Liver (tissue), 9 donors: Measurements from ENCODE around the gene MIOX. TPM values are rescaled to one million over a fixed set of nuclear protein-coding genes. Genes with fewer than 3 reads are reported as not detected.

Experiments
- DNase-seq: peaks from one replicate; pipeline ENCODE4 v3.0.0-alpha.2; 2017; ENCODE audit warnings: low spot score
- H3K27ac ChIP-seq, 2 donors: one replicate each; pipeline ENCODE4 v1.7.0; 2013; ENCODE audit warnings: inconsistent platforms in 2 of 2, low read length in 2 of 2, control low read depth in 1 of 2, low read depth in 1 of 2, mild to moderate bottlenecking in 1 of 2
- H3K27me3 ChIP-seq, 4 donors: one replicate each; pipeline versions ENCODE4 v1.6.1 to v1.7.0; 2013; ENCODE audit warnings: low read length in 3 of 4, inconsistent platforms in 1 of 4, mild to moderate bottlenecking in 1 of 4, moderate library complexity in 1 of 4; ENCODE audit not compliant: control insufficient read depth in 4 of 4, insufficient read depth in 4 of 4
- H3K36me3 ChIP-seq, 4 donors: one replicate each; pipeline versions ENCODE4 v1.6.1 to v1.7.0; 2013; ENCODE audit warnings: low read length in 3 of 4, mild to moderate bottlenecking in 3 of 4, low read depth in 1 of 4, moderate library complexity in 1 of 4; ENCODE audit not compliant: control insufficient read depth in 4 of 4, insufficient read depth in 3 of 4
- H3K4me1 ChIP-seq, 4 donors: one replicate each; pipeline versions ENCODE4 v1.6.1 to v1.7.0; 2013; ENCODE audit warnings: low read length in 3 of 4, mild to moderate bottlenecking in 3 of 4, moderate library complexity in 1 of 4; ENCODE audit not compliant: control insufficient read depth in 4 of 4, insufficient read depth in 4 of 4
- H3K4me3 ChIP-seq, 3 donors: one replicate each; pipeline versions ENCODE4 v1.6.1 to v1.7.0; 2013; ENCODE audit warnings: low read length in 3 of 3, control low read depth in 1 of 3, low read depth in 1 of 3, mild to moderate bottlenecking in 1 of 3
- H3K9ac ChIP-seq, 2 donors: one replicate each; pipeline ENCODE4 v1.7.0; 2013; ENCODE audit warnings: low read length in 2 of 2, mild to moderate bottlenecking in 2 of 2, moderate library complexity in 2 of 2, control low read depth in 1 of 2, low read depth in 1 of 2
- H3K9me3 ChIP-seq, 4 donors: one replicate each; pipeline versions ENCODE4 v1.6.1 to v1.7.0; 2013; ENCODE audit warnings: low read length in 3 of 4; ENCODE audit not compliant: control insufficient read depth in 4 of 4
- CTCF ChIP-seq: fragments of 150-350 bp; IDR thresholded peaks from 2 replicates; pipeline ENCODE4 v1.5.1; 2017; ENCODE audit warnings: improper control_type of control experiment, low read depth, low read length; ENCODE audit not compliant: missing input control
- EGR1 ChIP-seq, 2 donors: IDR thresholded peaks; 2 replicates each; pipeline ENCODE4 v1.6.1; 2016 to 2018; ENCODE audit warnings: antibody characterized with exemption in 2 of 2, low read depth in 2 of 2
- FOXA1 ChIP-seq: IDR thresholded peaks from 2 replicates; pipeline ENCODE4 v1.6.1; 2016; ENCODE audit warnings: antibody characterized with exemption
- FOXA2 ChIP-seq: IDR thresholded peaks from 2 replicates; pipeline ENCODE4 v1.6.1; 2016; ENCODE audit warnings: antibody characterized with exemption
- GABPA ChIP-seq, 2 donors: IDR thresholded peaks in 1 of 2; conservative IDR thresholded peaks in 1 of 2; 2 replicates each; pipeline ENCODE4 v1.6.1; 2016; ENCODE audit warnings: antibody characterized with exemption in 2 of 2, mild to moderate bottlenecking in 1 of 2, moderate library complexity in 1 of 2
- HNF4A ChIP-seq, 2 donors: conservative IDR thresholded peaks; 2 replicates each; pipeline ENCODE4 v1.6.1; 2016; ENCODE audit warnings: antibody characterized with exemption in 2 of 2, mild to moderate bottlenecking in 2 of 2
- HNF4G ChIP-seq: IDR thresholded peaks from 2 replicates; pipeline ENCODE4 v1.6.1; 2016; ENCODE audit warnings: antibody characterized with exemption
- JUND ChIP-seq, 2 donors: IDR thresholded peaks; 2 replicates each; pipeline ENCODE4 v1.6.1; 2016; ENCODE audit warnings: antibody characterized with exemption in 2 of 2
- MAX ChIP-seq: IDR thresholded peaks from 2 replicates; pipeline ENCODE4 v1.6.1; 2016; ENCODE audit warnings: antibody characterized with exemption
- NR2F2 ChIP-seq: IDR thresholded peaks from 2 replicates; pipeline ENCODE4 v1.6.1; 2016; ENCODE audit warnings: antibody characterized with exemption
- RAD21 ChIP-seq, 2 donors: IDR thresholded peaks; 2 replicates each; pipeline ENCODE4 v1.6.1; 2016; ENCODE audit warnings: antibody characterized with exemption in 2 of 2, mild to moderate bottlenecking in 2 of 2
- REST ChIP-seq: IDR thresholded peaks from 2 replicates; pipeline ENCODE4 v1.6.1; 2016; ENCODE audit warnings: antibody characterized with exemption, mild to moderate bottlenecking
- RXRA ChIP-seq, 2 donors: IDR thresholded peaks; 2 replicates each; pipeline ENCODE4 v1.6.1; 2017 to 2018; ENCODE audit warnings: antibody characterized with exemption in 2 of 2, mild to moderate bottlenecking in 1 of 2
- SP1 ChIP-seq: IDR thresholded peaks from 2 replicates; pipeline ENCODE4 v1.6.1; 2018; ENCODE audit warnings: antibody characterized with exemption, mild to moderate bottlenecking
- TAF1 ChIP-seq: conservative IDR thresholded peaks from 2 replicates; pipeline ENCODE4 v1.6.1; 2016; ENCODE audit warnings: antibody characterized with exemption, mild to moderate bottlenecking
- YY1 ChIP-seq: IDR thresholded peaks from 2 replicates; pipeline ENCODE4 v1.6.1; 2016; ENCODE audit warnings: antibody characterized with exemption, mild to moderate bottlenecking
- ZBTB33 ChIP-seq: IDR thresholded peaks from 2 replicates; pipeline ENCODE4 v1.6.1; 2016; ENCODE audit warnings: antibody characterized with exemption
- WGBS: extraction: QIAGEN DNeasy Blood & Tissue Kit; methylation state at CpG from one replicate; pipeline ENCODE4 v1.1.7; 2013; 5-methylcytosine and 5-hydroxymethylcytosine counted together
- polyA plus RNA-seq, 2 donors: library from polyadenylated mRNA; stranded (reverse) in 1 of 2; unstranded in 1 of 2; fragments of 200-250 nt in 1 of 2; fragments of >200 nt in 1 of 2; fragmentation: Nextera tagmentation in 1 of 2; extraction: Ambion mirVana in 1 of 2; gene quantifications; one replicate each; pipeline versions ENCODE4 v1.2.1 to v1.2.3, GENCODE V29; 2013 to 2015
- total RNA-seq, 2 donors: library from RNA; depleted of rRNA; stranded (reverse); fragments of >200 nt; gene quantifications; one replicate each; pipeline ENCODE4 v1.2.3, GENCODE V29; 2014
- donor health status: healthy.
- donor health status: healthy.
- donor health status: healthy.
- donor health status: healthy.
- donor health status: healthy.

The MIOX gene
- total and polyA plus RNA-seq, 4 donors = not detected

- no peak overlapping the region for H3K4me3 ChIP-seq
- 90% methylated on average over 26 of the region's 26 CpGs for WGBS
- peaks cover 0 to 3% (median 0%) of the 10 kb centered on the region in 4 donors for H3K4me1 ChIP-seq
- no peak overlapping the region for H3K9ac ChIP-seq
- no peaks in the 10 kb centered on the region for H3K27me3 ChIP-seq
- H3K36me3 ChIP-seq = peaks cover 10 to 59% (median 34%) of the 10 kb centered on the region in 4 donors
- no peak overlapping the region for H3K27ac ChIP-seq
- no peaks in the 10 kb centered on the region for H3K9me3 ChIP-seq
- no peak for DNase-seq
- TF ChIP-seq RAD21 (IDR thresholded peaks at IDR 0.05) (no peak), EGR1 (IDR thresholded peaks at IDR 0.05; ENCODE audit: low read depth in 2 of 2) (no peak), YY1 (no peak), GABPA (IDR thresholded peaks at IDR 0.05 in 1 of 2, conservative IDR thresholded peaks at IDR 0.05 in 1 of 2) (no peak)
Measured at GRCh38 chr22:50440544-50441249, 46.0 kb upstream of the MIOX start.

- Histone ChIP-seq H3K27ac (no peak overlapping the region), H3K27me3 (no peaks in the 10 kb centered on the region), H3K4me1 (peaks cover 0 to 3% (median 0%) of the 10 kb centered on the region in 4 donors), H3K4me3 (no peak overlapping the region), H3K36me3 (peaks cover 10 to 51% (median 31%) of the 10 kb centered on the region in 4 donors), H3K9ac (no peak overlapping the region), H3K9me3 (no peaks in the 10 kb centered on the region)
- 85% methylated on average over 17 of the region's 17 CpGs for WGBS
- no peak for DNase-seq
- no peak for TF ChIP-seq RAD21 (IDR thresholded peaks at IDR 0.05)
- TF ChIP-seq SP1 = no peak
- no peak for TF ChIP-seq CTCF
- no peak for TF ChIP-seq RXRA (IDR thresholded peaks at IDR 0.05)
- no peak for TF ChIP-seq EGR1 (IDR thresholded peaks at IDR 0.05; ENCODE audit: low read depth in 2 of 2)
- TF ChIP-seq GABPA (IDR thresholded peaks at IDR 0.05 in 1 of 2, conservative IDR thresholded peaks at IDR 0.05 in 1 of 2) = no peak
- TF ChIP-seq MAX = no peak
- TF ChIP-seq ZBTB33 = no peak
- no peak for TF ChIP-seq HNF4G
- TF ChIP-seq NR2F2 = no peak
- TF ChIP-seq FOXA2 = no peak
- no peak for TF ChIP-seq FOXA1
Measured at GRCh38 chr22:50441428-50441993, 45.1 kb upstream of the MIOX start.

- Histone ChIP-seq H3K9ac (no peak overlapping the region), H3K27me3 (no peaks in the 10 kb centered on the region), H3K4me1 (peaks cover 0 to 3% (median 0%) of the 10 kb centered on the region in 4 donors), H3K27ac (no peak overlapping the region), H3K36me3 (peaks cover 10 to 45% (median 22%) of the 10 kb centered on the region in 4 donors), H3K9me3 (no peaks in the 10 kb centered on the region), H3K4me3 (no peak overlapping the region)
- no peak for DNase-seq
- TF ChIP-seq MAX (no peak), EGR1 (IDR thresholded peaks at IDR 0.05; ENCODE audit: low read depth in 2 of 2) (no peak), SP1 (no peak), TAF1 (no peak), GABPA (IDR thresholded peaks at IDR 0.05 in 1 of 2, conservative IDR thresholded peaks at IDR 0.05 in 1 of 2) (no peak), HNF4G (no peak), REST (no peak), FOXA1 (no peak), JUND (IDR thresholded peaks at IDR 0.05) (no peak), HNF4A (conservative IDR thresholded peaks at IDR 0.05) (no peak), RXRA (IDR thresholded peaks at IDR 0.05) (no peak)
- 89% methylated on average over 15 of the region's 15 CpGs for WGBS
Measured at GRCh38 chr22:50443197-50443596, 43.5 kb upstream of the MIOX start.
